Neural crest cell (in vitro differentiated cells): Measurements from ENCODE around the gene SPINT1. TPM values are rescaled to one million over a fixed set of nuclear protein-coding genes. Genes with fewer than 3 reads are reported as not detected.
A peak's percentile ranks its signal among the peaks of the same experiment; 100 is the strongest.

Experiments
- DNase-seq: peaks from one replicate; pipeline ENCODE4 v3.0.0; 2021; ENCODE audit warnings: low read depth, mixed read lengths, low spot score
- H3K27ac Mint-ChIP-seq: one replicate; pipeline ENCODE4 v1.8.0; 2021; ENCODE audit warnings: mild to moderate bottlenecking, mixed read lengths; ENCODE audit not compliant: unreplicated experiment
- H3K27me3 Mint-ChIP-seq: 2 replicates; pipeline ENCODE4 v1.8.0; 2021; ENCODE audit warnings: low read depth, mild to moderate bottlenecking, mixed read lengths
- H3K36me3 Mint-ChIP-seq: 2 replicates; pipeline ENCODE4 v1.8.0; 2021; ENCODE audit warnings: low read depth, mild to moderate bottlenecking, mixed read lengths
- H3K4me1 Mint-ChIP-seq: 2 replicates; pipeline ENCODE4 v1.8.0; 2021; ENCODE audit warnings: mixed read lengths
- H3K4me3 Mint-ChIP-seq: one replicate; pipeline ENCODE4 v1.8.0; 2021; ENCODE audit warnings: mild to moderate bottlenecking, mixed read lengths
- H3K9me3 Mint-ChIP-seq: 2 replicates; pipeline ENCODE4 v1.8.0; 2021; ENCODE audit warnings: mixed read lengths
- long read RNA-seq: library from polyadenylated mRNA; unstranded; transcript quantifications from one replicate; pipeline ENCODE4 v2.0.0, GENCODE V29; 2020
- total RNA-seq: library from RNA; stranded (reverse); gene quantifications from 2 replicates; pipeline ENCODE4 v1.2.1, GENCODE V29; 2021
- TF ChIP-seq, protein P1 (sequence below): fragments of 200-600 bp; sonication (generic); conservative IDR thresholded peaks from 2 replicates; pipeline ENCODE4 v1.5.0; 2021; ENCODE audit warnings: antibody characterized with exemption, mild to moderate bottlenecking

The SPINT1 gene, protein sequence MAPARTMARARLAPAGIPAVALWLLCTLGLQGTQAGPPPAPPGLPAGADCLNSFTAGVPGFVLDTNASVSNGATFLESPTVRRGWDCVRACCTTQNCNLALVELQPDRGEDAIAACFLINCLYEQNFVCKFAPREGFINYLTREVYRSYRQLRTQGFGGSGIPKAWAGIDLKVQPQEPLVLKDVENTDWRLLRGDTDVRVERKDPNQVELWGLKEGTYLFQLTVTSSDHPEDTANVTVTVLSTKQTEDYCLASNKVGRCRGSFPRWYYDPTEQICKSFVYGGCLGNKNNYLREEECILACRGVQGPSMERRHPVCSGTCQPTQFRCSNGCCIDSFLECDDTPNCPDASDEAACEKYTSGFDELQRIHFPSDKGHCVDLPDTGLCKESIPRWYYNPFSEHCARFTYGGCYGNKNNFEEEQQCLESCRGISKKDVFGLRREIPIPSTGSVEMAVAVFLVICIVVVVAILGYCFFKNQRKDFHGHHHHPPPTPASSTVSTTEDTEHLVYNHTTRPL
- total RNA-seq = 1.0 and 1.3 TPM in 2 replicates
- long read RNA-seq = 0 reads

DNA sequence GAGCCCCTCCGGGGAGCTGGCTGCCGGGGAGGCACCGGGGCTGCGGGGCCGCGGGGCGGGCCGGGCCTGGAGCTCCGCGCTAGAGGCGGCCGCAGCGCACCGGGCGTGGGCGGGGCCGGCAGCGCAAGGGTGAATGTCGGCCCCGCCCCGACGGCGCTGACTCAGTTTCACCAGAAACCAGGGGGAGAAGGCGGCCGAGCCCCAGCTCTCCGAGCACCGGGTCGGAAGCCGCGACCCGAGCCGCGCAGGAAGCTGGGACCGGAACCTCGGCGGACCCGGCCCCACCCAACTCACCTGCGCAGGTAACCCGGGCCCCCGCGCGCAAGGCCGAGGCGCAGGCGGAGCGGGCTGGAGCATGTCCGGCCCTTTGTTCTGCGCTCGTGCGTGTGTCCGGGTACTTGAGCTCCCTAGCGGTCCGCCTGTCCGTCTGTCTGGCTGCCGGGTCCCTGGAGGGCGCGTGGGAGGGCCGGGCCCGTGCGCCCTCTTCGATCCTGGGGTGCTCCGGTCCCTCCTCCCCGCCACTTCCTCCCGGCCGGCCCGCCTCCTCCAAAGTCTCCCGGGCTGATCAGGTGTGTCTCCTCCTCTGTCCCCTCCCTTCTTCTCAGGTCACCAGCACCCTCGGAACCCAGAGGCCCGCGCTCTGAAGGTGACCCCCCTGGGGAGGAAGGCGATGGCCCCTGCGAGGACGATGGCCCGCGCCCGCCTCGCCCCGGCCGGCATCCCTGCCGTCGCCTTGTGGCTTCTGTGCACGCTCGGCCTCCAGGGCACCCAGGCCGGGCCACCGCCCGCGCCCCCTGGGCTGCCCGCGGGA, at the start of gene SPINT1:
TSS of gene SPINT1 (plus strand) at position 164 of the 811 bp plus-strand sequence. CDS start at position 671, 507 bp downstream.
- TF ChIP-seq, protein P1, sequence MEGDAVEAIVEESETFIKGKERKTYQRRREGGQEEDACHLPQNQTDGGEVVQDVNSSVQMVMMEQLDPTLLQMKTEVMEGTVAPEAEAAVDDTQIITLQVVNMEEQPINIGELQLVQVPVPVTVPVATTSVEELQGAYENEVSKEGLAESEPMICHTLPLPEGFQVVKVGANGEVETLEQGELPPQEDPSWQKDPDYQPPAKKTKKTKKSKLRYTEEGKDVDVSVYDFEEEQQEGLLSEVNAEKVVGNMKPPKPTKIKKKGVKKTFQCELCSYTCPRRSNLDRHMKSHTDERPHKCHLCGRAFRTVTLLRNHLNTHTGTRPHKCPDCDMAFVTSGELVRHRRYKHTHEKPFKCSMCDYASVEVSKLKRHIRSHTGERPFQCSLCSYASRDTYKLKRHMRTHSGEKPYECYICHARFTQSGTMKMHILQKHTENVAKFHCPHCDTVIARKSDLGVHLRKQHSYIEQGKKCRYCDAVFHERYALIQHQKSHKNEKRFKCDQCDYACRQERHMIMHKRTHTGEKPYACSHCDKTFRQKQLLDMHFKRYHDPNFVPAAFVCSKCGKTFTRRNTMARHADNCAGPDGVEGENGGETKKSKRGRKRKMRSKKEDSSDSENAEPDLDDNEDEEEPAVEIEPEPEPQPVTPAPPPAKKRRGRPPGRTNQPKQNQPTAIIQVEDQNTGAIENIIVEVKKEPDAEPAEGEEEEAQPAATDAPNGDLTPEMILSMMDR = no peak
- no peaks in the 10 kb centered on the region for H3K9me3 Mint-ChIP-seq
- DNase-seq = no peak
- peaks cover 79% of the 10 kb centered on the region for H3K27me3 Mint-ChIP-seq
- no peak within 1 kb of the TSS for H3K27ac Mint-ChIP-seq
- H3K4me1 Mint-ChIP-seq = peaks cover 19% of the 10 kb centered on the region
- H3K4me3 Mint-ChIP-seq = peak within 1 kb of the TSS; percentile 78
- H3K36me3 Mint-ChIP-seq = no peaks in the 10 kb centered on the region

DNA sequence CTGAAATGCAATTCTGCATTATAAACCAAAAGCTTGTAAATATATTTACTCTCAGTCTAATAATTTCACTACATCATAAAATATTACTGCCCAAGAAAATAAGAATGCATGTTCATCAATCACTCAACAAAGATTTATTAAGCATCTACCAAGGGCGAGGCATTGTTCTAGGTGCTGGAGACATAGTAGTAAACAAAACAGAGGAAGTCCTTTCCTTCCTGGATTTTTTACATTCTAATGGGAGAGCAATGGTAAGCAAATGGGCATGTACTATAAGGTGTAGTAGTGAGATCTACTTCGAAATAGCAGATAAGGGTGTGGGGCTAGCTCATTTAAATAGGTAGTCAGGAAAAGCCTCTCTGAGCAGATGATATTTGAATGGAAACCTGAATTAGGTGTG, 47.8 kb upstream of the SPINT1 start:
- H3K4me1 Mint-ChIP-seq = peaks cover 25% of the 10 kb centered on the region
- DNase-seq = no peak
- H3K27me3 Mint-ChIP-seq = no peaks in the 10 kb centered on the region
- H3K36me3 Mint-ChIP-seq = peaks cover 2% of the 10 kb centered on the region
- TF ChIP-seq, protein P1 = no peak
- H3K4me3 Mint-ChIP-seq = no peak overlapping the region
- peak overlapping the region; percentile 41 for H3K27ac Mint-ChIP-seq
- no peaks in the 10 kb centered on the region for H3K9me3 Mint-ChIP-seq

DNA sequence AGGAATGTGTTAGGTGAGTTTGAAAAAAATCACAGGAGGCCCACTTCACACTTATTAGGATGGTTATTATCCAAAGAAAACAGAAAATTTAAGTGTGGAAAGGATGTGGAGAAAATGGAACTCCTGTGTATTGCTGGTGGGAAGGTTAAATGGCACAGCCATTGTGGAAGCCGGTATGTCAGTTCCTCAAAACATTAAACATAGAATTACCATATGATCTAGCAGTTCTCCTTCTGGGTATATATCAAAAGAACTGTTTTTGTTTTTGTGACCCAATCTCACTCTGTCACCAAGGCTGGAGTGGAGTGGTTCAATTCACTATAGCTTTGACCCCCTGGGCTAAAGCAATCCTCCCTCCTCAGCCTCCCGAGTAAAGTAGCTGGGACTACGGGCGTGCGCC, 47.3 kb upstream of the SPINT1 start:
- Mint-ChIP-seq H3K36me3 (peaks cover 2% of the 10 kb centered on the region), H3K4me1 (peaks cover 25% of the 10 kb centered on the region), H3K9me3 (no peaks in the 10 kb centered on the region), H3K4me3 (no peak overlapping the region), H3K27me3 (no peaks in the 10 kb centered on the region), H3K27ac (peak overlapping the region; percentile 41)
- DNase-seq = no peak
- TF ChIP-seq, protein P1 = no peak

DNA sequence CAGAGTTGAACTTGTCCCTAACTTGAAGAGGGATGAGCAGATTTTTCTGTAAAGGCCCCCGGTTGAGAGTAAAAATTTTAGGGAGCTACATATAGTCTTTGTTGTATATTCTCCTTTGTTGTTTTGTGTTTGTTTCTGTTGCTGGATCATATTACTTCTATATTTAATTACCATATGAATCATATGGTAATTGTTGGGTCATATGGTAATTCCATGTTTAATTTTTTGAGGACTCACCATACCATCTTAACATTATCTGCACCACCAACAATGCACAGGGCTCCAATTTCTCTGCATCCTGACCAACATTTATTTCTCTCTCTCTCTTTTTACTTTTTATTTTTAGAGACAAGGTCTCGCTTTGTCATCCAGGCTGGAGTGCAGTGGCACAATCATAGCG, 44.3 kb upstream of the SPINT1 start:
- Mint-ChIP-seq H3K36me3 (peaks cover 3% of the 10 kb centered on the region), H3K4me1 (peaks cover 29% of the 10 kb centered on the region), H3K27ac (peak overlapping the region; percentile 28), H3K4me3 (no peak overlapping the region), H3K27me3 (no peaks in the 10 kb centered on the region), H3K9me3 (no peaks in the 10 kb centered on the region)
- TF ChIP-seq, protein P1 = no peak
- DNase-seq = no peak

DNA sequence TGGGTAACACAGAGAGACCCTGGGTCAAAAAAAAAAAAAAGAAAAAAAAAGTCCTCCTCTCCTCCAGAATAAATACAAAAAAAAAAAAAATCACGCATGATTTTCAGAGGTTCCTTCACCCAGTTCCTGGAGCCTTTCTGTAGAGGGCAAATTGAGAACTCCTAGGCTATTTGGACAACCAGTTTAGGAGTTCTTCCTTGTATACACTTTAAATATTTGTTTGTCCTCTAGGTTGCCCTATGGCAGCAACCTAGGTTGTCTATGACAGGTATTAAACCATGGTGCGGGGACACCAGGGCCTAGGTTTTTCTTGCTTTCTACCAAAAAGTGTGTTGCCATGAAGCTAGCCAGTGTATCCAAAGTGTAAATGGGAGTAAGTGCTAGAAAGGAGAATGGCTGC, 40.8 kb upstream of the SPINT1 start:
- peaks cover 37% of the 10 kb centered on the region for H3K4me1 Mint-ChIP-seq
- no peaks in the 10 kb centered on the region for H3K9me3 Mint-ChIP-seq
- TF ChIP-seq, protein P1 = no peak
- H3K27me3 Mint-ChIP-seq = no peaks in the 10 kb centered on the region
- no peak overlapping the region for H3K27ac Mint-ChIP-seq
- peak overlapping the region; percentile 1 for H3K4me3 Mint-ChIP-seq
- peaks cover 3% of the 10 kb centered on the region for H3K36me3 Mint-ChIP-seq
- no peak for DNase-seq
